ENCODE measurements around the gene CWC15. TPM values are rescaled to one million over a fixed set of nuclear protein-coding genes. Genes with fewer than 3 reads are reported as not detected.

CWC15 gene
- total RNA-seq, 1 experiment from 2014 or later, result 48.6 TPM

DNA sequence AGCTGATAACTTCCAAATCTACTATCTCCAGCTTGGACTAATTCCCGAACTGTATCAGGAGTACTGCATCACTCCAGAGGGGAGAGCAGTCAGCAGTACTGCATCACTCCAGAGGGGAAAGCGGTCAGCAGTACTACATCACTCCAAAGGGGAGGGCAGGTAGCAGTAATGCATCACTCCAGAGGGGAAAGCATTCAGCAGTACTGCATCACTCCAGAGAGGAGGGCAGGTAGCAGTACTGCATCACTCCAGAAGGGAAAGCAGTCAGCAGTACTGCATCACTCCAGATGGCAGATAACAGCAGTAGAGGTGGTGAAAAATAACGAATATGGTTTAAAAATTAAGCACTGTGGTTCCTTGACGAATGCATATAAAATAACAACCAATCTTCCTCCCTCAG is 8.4 kb downstream of the CWC15 start:
- peaks cover 44% of the 10 kb centered on the region for H3K36me3 Mint-ChIP-seq (ENCODE audit: insufficient read depth, unreplicated experiment)
- no peaks in the 10 kb centered on the region for H3K27me3 Mint-ChIP-seq (ENCODE audit: unreplicated experiment)
- DNase-seq, result no peak
- H3K9me3 Mint-ChIP-seq (ENCODE audit: low read depth, unreplicated experiment), result no peaks in the 10 kb centered on the region
- CTCF ChIA-PET, result no interaction called here
- TF ChIP-seq, protein P1, sequence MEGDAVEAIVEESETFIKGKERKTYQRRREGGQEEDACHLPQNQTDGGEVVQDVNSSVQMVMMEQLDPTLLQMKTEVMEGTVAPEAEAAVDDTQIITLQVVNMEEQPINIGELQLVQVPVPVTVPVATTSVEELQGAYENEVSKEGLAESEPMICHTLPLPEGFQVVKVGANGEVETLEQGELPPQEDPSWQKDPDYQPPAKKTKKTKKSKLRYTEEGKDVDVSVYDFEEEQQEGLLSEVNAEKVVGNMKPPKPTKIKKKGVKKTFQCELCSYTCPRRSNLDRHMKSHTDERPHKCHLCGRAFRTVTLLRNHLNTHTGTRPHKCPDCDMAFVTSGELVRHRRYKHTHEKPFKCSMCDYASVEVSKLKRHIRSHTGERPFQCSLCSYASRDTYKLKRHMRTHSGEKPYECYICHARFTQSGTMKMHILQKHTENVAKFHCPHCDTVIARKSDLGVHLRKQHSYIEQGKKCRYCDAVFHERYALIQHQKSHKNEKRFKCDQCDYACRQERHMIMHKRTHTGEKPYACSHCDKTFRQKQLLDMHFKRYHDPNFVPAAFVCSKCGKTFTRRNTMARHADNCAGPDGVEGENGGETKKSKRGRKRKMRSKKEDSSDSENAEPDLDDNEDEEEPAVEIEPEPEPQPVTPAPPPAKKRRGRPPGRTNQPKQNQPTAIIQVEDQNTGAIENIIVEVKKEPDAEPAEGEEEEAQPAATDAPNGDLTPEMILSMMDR (IDR thresholded peaks at IDR 0.05; ENCODE audit: unreplicated experiment), result no peak
- no peak overlapping the region for H3K27ac Mint-ChIP-seq (ENCODE audit: unreplicated experiment)
- BruUV-seq (replicated peaks), result no TSS peak
- H3K4me1 Mint-ChIP-seq (ENCODE audit: low read depth, unreplicated experiment), result no peaks in the 10 kb centered on the region
- intact Hi-C loops (cut with micrococcal nuclease; ENCODE audit: unreplicated experiment), result loop anchor here (5.0 kb wide), 1 partner anchor 343 kb away; no protein-coding TSS in a partner anchor
- no peak overlapping the region for H3K4me3 Mint-ChIP-seq (ENCODE audit: low read depth, unreplicated experiment)

DNA sequence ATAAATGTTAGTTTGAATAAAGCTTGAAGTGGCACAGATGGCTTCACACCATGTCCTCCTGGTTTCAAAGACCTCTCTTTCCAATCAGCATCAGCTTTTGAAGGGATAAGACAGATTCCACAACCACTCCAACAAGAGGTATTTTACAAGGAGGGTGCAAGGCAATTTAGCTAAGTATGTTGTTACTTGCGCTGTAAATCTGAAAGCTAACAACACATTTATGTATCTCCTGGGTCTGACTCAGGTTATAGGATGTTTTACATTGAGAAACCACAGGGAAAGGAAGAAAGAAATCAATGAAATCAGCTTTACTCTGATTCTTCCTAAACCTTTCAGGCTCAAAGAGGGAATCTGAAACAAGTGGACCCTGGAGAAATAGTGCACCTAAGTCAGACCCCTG is 12.1 kb downstream of the CWC15 start:
- CTCF ChIA-PET, result no interaction called here
- H3K36me3 Mint-ChIP-seq (ENCODE audit: insufficient read depth, unreplicated experiment), result peaks cover 22% of the 10 kb centered on the region
- H3K4me3 Mint-ChIP-seq (ENCODE audit: low read depth, unreplicated experiment), result no peak overlapping the region

DNA sequence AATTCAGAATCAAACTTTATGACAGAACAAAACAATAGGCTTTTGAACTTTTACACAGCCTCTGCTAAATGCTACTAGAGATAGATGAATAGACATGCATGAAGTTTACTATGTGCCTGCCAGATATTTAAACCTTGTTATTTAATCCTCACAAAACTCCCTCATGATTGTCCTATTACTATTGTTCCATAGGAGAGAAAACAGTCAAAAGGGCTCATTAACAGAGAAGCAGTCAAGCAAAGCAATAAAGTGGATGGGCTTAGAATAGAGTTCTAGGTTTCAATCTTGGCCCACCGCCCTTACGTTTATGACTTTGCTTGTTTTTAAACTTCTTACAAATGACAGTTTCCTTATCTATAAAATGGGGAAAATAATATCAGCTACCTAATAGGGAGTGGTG is 12.9 kb downstream of the CWC15 start:
- H3K4me1 Mint-ChIP-seq (ENCODE audit: low read depth, unreplicated experiment), result no peaks in the 10 kb centered on the region
- no peak overlapping the region for H3K27ac Mint-ChIP-seq (ENCODE audit: unreplicated experiment)
- no peak overlapping the region for H3K4me3 Mint-ChIP-seq (ENCODE audit: low read depth, unreplicated experiment)
- no peaks in the 10 kb centered on the region for H3K9me3 Mint-ChIP-seq (ENCODE audit: low read depth, unreplicated experiment)
- intact Hi-C loops (cut with micrococcal nuclease; ENCODE audit: unreplicated experiment), result no loop called here
- CTCF ChIA-PET, result no interaction called here
- H3K36me3 Mint-ChIP-seq (ENCODE audit: insufficient read depth, unreplicated experiment), result peaks cover 17% of the 10 kb centered on the region
- H3K27me3 Mint-ChIP-seq (ENCODE audit: unreplicated experiment), result no peaks in the 10 kb centered on the region
- no peak for DNase-seq
- TF ChIP-seq, protein P1 (IDR thresholded peaks at IDR 0.05; ENCODE audit: unreplicated experiment), result no peak
- no TSS peak for BruUV-seq (replicated peaks)

More for the DNA sequence above, 12.1 kb downstream of the CWC15 start:
- no peaks in the 10 kb centered on the region for H3K9me3 Mint-ChIP-seq (ENCODE audit: low read depth, unreplicated experiment)
- no peaks in the 10 kb centered on the region for H3K27me3 Mint-ChIP-seq (ENCODE audit: unreplicated experiment)
- DNase-seq, result no peak
- intact Hi-C loops (cut with micrococcal nuclease; ENCODE audit: unreplicated experiment), result no loop called here
- H3K27ac Mint-ChIP-seq (ENCODE audit: unreplicated experiment), result no peak overlapping the region
- TF ChIP-seq, protein P1 (IDR thresholded peaks at IDR 0.05; ENCODE audit: unreplicated experiment), result no peak
- no peaks in the 10 kb centered on the region for H3K4me1 Mint-ChIP-seq (ENCODE audit: low read depth, unreplicated experiment)
- no TSS peak for BruUV-seq (replicated peaks)

DNA sequence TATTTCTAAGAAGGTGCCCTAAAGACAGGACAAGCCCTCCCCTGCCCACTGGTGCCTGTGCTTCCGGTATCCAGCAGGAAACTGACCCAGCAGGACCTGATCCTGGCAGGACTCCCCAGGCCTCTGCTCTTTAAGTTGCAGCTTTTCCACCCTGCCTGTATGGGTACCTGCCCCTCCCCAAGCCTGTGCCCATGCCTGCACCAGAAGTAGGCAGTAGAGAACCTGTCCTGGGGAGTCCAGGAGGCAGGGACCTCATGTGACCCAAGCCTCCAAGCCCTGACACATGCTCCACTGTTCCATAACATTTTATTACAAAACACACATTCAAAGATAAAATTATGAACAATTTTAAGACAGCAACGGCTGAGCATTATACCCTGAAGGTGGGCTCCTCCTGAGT is 14.2 kb downstream of the CWC15 start:
- Mint-ChIP-seq H3K36me3 (ENCODE audit: insufficient read depth, unreplicated experiment) (peaks cover 7% of the 10 kb centered on the region), H3K4me3 (ENCODE audit: low read depth, unreplicated experiment) (no peak overlapping the region), H3K4me1 (ENCODE audit: low read depth, unreplicated experiment) (no peaks in the 10 kb centered on the region), H3K27ac (ENCODE audit: unreplicated experiment) (no peak overlapping the region), H3K27me3 (ENCODE audit: unreplicated experiment) (no peaks in the 10 kb centered on the region), H3K9me3 (ENCODE audit: low read depth, unreplicated experiment) (no peaks in the 10 kb centered on the region)
- TF ChIP-seq, protein P1 (IDR thresholded peaks at IDR 0.05; ENCODE audit: unreplicated experiment), result no peak
- intact Hi-C loops (cut with micrococcal nuclease; ENCODE audit: unreplicated experiment), result no loop called here
- CTCF ChIA-PET, result no interaction called here
- BruUV-seq (replicated peaks), result no TSS peak
- DNase-seq, result no peak

Measured in Calu3 (cell line).